Prostate gland (tissue), 2 donors: ENCODE results near the gene UTP14A. TPM values are rescaled to one million over a fixed set of nuclear protein-coding genes. Genes with fewer than 3 reads are reported as not detected.
A peak's percentile ranks its signal among the peaks of the same experiment; 100 is the strongest.

Source experiments
- DNase-seq: peaks from one replicate; pipeline ENCODE4 v3.0.0-alpha.2; 2019; ENCODE audit warnings: low spot score
- H3K27ac ChIP-seq, 2 donors: fragments of 200-600 bp; sonication (generic); 2 replicates each; pipeline ENCODE4 v1.5.1; 2017 to 2019
- H3K27me3 ChIP-seq: fragments of 200-600 bp; sonication (generic); replicated peaks from 2 replicates; pipeline ENCODE4 v1.5.1; 2019; ENCODE audit not compliant: insufficient read depth
- H3K36me3 ChIP-seq, 2 donors: fragments of 200-600 bp; sonication (generic); 1 replicate in 1 of 2; 2 replicates in 1 of 2; pipeline versions ENCODE4 v1.5.1 to v1.8.1; 2017 to 2019
- H3K4me1 ChIP-seq: fragments of 200-600 bp; sonication (generic); replicated peaks from 2 replicates; pipeline ENCODE4 v1.5.1; 2019
- H3K4me3 ChIP-seq, 2 donors: fragments of 200-600 bp; sonication (generic); 2 replicates each; pipeline ENCODE4 v1.5.1; 2017 to 2019
- H3K9me3 ChIP-seq: fragments of 200-600 bp; sonication (generic); 2 replicates; pipeline ENCODE4 v1.5.1; 2017
- POLR2A ChIP-seq: fragments of 450-650 bp; IDR thresholded peaks from one replicate; pipeline ENCODE4 v1.6.1; 2016; ENCODE audit warnings: antibody characterized with exemption, mild to moderate bottlenecking
- POLR2AphosphoS5 ChIP-seq: sonication (generic); formaldehyde crosslinking; IDR thresholded peaks from one replicate; pipeline ENCODE4 v1.6.1; 2017; ENCODE audit warnings: antibody characterized with exemption
- WGBS: methylation state at CpG from one replicate; pipeline ENCODE4 v1.1.5; 2018; 5-methylcytosine and 5-hydroxymethylcytosine counted together
- intact Hi-C: fragments of 100-400 bp; cut with DNase I; formaldehyde crosslinking; loops from one replicate; pipeline ENCODE4 v1.14.2; 2022
- total RNA-seq, 2 donors: library from RNA; depleted of rRNA; stranded (reverse); fragments of >200 nt; gene quantifications; one replicate each; pipeline ENCODE4 v1.1.0, GENCODE V29; 2016
- TF ChIP-seq, protein P1 (sequence below), 4 experiments: fragments of 200-600 bp in 2 of 4; fragments of 450-650 bp in 2 of 4; sonication (generic) in 2 of 4; IDR thresholded peaks; 1 replicate in 3 of 4; 2 replicates in 1 of 4; pipeline ENCODE4 v1.5.1; 2016 to 2019; ENCODE audit warnings: antibody characterized with exemption in 4 of 4, mild to moderate bottlenecking in 2 of 4, moderate library complexity in 2 of 4

UTP14A gene
- total RNA-seq, 2 donors from 2014 or later, result 8.2 to 11.3 TPM

DNA sequence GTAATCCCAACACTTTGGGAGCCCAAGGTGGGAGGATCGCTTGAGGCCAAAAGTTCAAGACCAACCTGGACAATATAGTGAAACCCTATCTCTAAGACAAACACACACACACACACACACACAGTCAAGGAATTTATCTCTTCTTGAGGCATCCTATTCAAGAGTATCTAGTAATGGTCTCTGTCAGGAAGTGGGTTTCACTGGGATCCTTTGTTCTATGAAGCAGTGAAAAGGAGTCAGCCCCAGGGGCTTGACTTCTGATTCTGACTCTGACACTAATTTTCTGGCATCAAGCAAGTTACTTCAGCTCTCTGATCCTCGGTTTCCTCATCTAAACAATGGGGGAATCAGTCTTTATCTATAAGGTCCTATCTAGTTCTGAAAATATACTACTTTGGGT lies 34.8 kb downstream of the UTP14A start:
- intact Hi-C loops, result no loop called here
- no peaks in the 10 kb centered on the region for H3K27me3 ChIP-seq
- H3K36me3 ChIP-seq, result no peaks in the 10 kb centered on the region
- TF ChIP-seq POLR2A, result no peak
- TF ChIP-seq, protein P1, sequence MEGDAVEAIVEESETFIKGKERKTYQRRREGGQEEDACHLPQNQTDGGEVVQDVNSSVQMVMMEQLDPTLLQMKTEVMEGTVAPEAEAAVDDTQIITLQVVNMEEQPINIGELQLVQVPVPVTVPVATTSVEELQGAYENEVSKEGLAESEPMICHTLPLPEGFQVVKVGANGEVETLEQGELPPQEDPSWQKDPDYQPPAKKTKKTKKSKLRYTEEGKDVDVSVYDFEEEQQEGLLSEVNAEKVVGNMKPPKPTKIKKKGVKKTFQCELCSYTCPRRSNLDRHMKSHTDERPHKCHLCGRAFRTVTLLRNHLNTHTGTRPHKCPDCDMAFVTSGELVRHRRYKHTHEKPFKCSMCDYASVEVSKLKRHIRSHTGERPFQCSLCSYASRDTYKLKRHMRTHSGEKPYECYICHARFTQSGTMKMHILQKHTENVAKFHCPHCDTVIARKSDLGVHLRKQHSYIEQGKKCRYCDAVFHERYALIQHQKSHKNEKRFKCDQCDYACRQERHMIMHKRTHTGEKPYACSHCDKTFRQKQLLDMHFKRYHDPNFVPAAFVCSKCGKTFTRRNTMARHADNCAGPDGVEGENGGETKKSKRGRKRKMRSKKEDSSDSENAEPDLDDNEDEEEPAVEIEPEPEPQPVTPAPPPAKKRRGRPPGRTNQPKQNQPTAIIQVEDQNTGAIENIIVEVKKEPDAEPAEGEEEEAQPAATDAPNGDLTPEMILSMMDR (IDR thresholded peaks at IDR 0.05), result no peak
- no peak for TF ChIP-seq POLR2AphosphoS5
- 91% methylated on average over 2 of the region's 2 CpGs for WGBS
- no peak for DNase-seq
- H3K9me3 ChIP-seq, result no peaks in the 10 kb centered on the region
- H3K4me3 ChIP-seq, result no peak overlapping the region
- no peaks in the 10 kb centered on the region for H3K4me1 ChIP-seq
- H3K27ac ChIP-seq, result no peak overlapping the region

DNA sequence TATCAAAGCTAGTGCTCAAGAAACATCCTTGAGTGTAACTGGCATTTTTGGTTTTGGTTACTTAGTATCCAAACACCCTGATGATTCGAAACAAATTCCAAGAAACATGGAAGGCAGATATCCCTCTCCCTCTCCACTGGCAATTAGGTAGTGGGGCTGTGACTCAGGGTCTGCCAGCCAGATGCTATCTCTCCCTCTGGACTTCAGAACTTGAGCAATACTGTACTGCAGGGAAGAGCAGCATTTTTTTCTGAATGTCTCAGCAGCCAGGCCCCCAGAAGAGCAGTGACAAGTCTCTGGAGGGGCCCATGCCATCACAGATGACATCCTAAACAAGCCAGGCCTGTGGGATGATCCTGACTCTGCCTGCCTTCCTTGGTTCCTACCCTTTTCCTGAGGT lies 39.2 kb downstream of the UTP14A start:
- TF ChIP-seq POLR2AphosphoS5, result no peak
- TF ChIP-seq, protein P1 (IDR thresholded peaks at IDR 0.05), result no peak
- TF ChIP-seq POLR2A, result no peak
- H3K36me3 ChIP-seq, result no peaks in the 10 kb centered on the region
- no peaks in the 10 kb centered on the region for H3K27me3 ChIP-seq
- no peak overlapping the region for H3K27ac ChIP-seq
- WGBS, result 86% methylated on average over 1 of the region's 1 CpG
- no peak overlapping the region for H3K4me3 ChIP-seq
- no peaks in the 10 kb centered on the region for H3K9me3 ChIP-seq
- H3K4me1 ChIP-seq, result no peaks in the 10 kb centered on the region
- intact Hi-C loops, result no loop called here
- DNase-seq, result no peak

DNA sequence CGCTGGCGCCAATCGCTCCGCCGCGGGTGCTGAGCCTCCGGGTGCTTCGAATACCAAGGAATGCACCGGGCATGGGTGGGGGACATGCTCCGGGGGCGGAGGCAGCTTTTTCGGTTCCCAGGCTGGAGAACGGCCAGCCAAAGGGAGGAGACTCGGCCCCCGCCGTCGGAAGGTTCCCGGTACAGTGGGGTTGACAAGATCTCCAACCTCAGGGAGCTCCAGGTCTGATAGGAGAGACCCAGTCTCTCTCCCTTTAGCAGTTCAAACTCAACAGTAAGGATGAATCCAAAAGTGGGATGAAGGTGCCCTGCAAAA lies 47.3 kb downstream of the UTP14A start:
- Histone ChIP-seq H3K36me3 (no peaks in the 10 kb centered on the region), H3K4me1 (no peaks in the 10 kb centered on the region), H3K27ac (no peak overlapping the region), H3K9me3 (no peaks in the 10 kb centered on the region), H3K27me3 (no peaks in the 10 kb centered on the region), H3K4me3 (peak overlapping the region in 1 of 2 donors; percentile 18)
- intact Hi-C loops, result no loop called here
- TF ChIP-seq POLR2AphosphoS5 (no peak), POLR2A (no peak)
- TF ChIP-seq, protein P1 (IDR thresholded peaks at IDR 0.05), result no peak
- no peak for DNase-seq
- 7% methylated on average over 5 of the region's 18 CpGs for WGBS

DNA sequence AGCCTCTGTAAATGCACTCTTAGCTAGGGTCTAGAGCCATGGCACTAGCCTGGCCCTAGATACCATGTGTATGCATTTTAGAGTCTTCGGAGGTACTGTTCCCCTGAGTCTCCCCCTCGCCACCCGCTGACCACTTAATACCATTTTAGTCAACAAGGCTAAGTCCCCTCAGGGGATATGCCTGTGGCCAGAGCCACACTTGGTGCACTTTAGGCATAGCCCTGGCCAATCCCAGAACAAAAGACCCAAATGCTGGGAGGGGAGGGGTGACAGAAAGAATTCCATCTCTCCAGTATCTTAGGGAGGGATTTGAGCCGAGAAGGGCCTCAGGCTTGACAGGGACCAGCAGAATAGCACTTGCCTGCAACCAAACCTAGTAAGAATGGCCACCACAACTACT lies 47.9 kb downstream of the UTP14A start:
- no peak for DNase-seq
- Histone ChIP-seq H3K4me1 (no peaks in the 10 kb centered on the region), H3K9me3 (no peaks in the 10 kb centered on the region), H3K27me3 (no peaks in the 10 kb centered on the region), H3K36me3 (no peaks in the 10 kb centered on the region), H3K27ac (no peak overlapping the region), H3K4me3 (no peak overlapping the region)
- TF ChIP-seq, protein P1 (IDR thresholded peaks at IDR 0.05), result no peak
- no peak for TF ChIP-seq POLR2AphosphoS5
- TF ChIP-seq POLR2A, result no peak
- 96% methylated on average over 4 of the region's 4 CpGs for WGBS
- intact Hi-C loops, result no loop called here

DNA sequence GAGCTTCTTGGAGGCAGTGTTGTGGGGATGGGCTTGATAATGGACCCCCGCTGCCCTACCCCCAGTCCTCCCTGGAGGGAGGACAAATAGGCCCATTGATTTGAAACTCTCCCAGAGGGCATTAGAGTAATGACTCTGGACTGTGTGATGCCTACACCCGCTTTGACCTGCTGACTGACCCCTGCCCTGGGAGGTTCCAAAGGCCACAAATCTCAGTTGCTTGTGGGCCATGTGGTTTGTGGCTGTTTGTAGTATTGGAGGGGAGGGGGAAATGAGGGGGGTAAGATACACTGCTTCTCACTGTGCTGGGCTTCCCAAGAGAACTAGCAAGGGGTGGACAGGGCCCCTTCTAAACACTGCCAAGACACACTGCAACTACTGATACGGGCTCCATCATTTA lies 48.8 kb downstream of the UTP14A start:
- Histone ChIP-seq H3K9me3 (no peaks in the 10 kb centered on the region), H3K4me3 (no peak overlapping the region), H3K36me3 (no peaks in the 10 kb centered on the region), H3K4me1 (no peaks in the 10 kb centered on the region), H3K27ac (no peak overlapping the region), H3K27me3 (no peaks in the 10 kb centered on the region)
- WGBS, result 83% methylated on average over 3 of the region's 3 CpGs
- intact Hi-C loops, result no loop called here
- TF ChIP-seq, protein P1 (IDR thresholded peaks at IDR 0.05), result no peak
- TF ChIP-seq POLR2A (no peak), POLR2AphosphoS5 (no peak)
- no peak for DNase-seq
